ENCODE results near the gene TIMM10. TPM values are rescaled to one million over a fixed set of nuclear protein-coding genes. Genes with fewer than 3 reads are reported as not detected.

TIMM10 gene
- total and polyA plus RNA-seq, 8 donors = 21.7 to 41.0 (median 33.6) TPM

- Histone ChIP-seq H3K27me3 (no peaks in the 10 kb centered on the region), H3K36me3 (peaks cover 0 to 37% of the 10 kb centered on the region in 2 donors), H3K9me3 (no peaks in the 10 kb centered on the region), H3K4me3 (no peak overlapping the region), H3K27ac (no peak overlapping the region), H3K4me1 (peaks cover 0 to 5% of the 10 kb centered on the region in 2 donors)
- intact Hi-C loops (cut with DNase I) = no loop called here
- no peak for TF ChIP-seq CTCF (IDR thresholded peaks at IDR 0.05)
- no peak for DNase-seq
- ATAC-seq = no peak
Observed at GRCh38 chr11:57544566-57544965, 14.0 kb upstream of the TIMM10 start.

GRCh38 chr11:57543593-57543992 lies 13.0 kb upstream of the TIMM10 start:
- peak; percentile 13 for ATAC-seq
- H3K36me3 ChIP-seq = peaks cover 0 to 34% of the 10 kb centered on the region in 2 donors
- H3K4me3 ChIP-seq = no peak overlapping the region
- peaks cover 0 to 5% of the 10 kb centered on the region in 2 donors for H3K4me1 ChIP-seq
- intact Hi-C loops (cut with DNase I) = no loop called here
- DNase-seq = no peak
- H3K9me3 ChIP-seq = no peaks in the 10 kb centered on the region
- H3K27me3 ChIP-seq = no peaks in the 10 kb centered on the region
- TF ChIP-seq CTCF (IDR thresholded peaks at IDR 0.05) = no peak
- H3K27ac ChIP-seq = no peak overlapping the region

- H3K36me3 ChIP-seq = peaks cover 0 to 23% of the 10 kb centered on the region in 2 donors
- no peak overlapping the region for H3K4me3 ChIP-seq
- DNase-seq (no peak), ATAC-seq (no peak)
- H3K4me1 ChIP-seq = peaks cover 0 to 4% of the 10 kb centered on the region in 2 donors
- no peak overlapping the region for H3K27ac ChIP-seq
- H3K9me3 ChIP-seq = no peaks in the 10 kb centered on the region
- intact Hi-C loops (cut with DNase I) = no loop called here
- no peak for TF ChIP-seq CTCF (IDR thresholded peaks at IDR 0.05)
- no peaks in the 10 kb centered on the region for H3K27me3 ChIP-seq
Observed at GRCh38 chr11:57542582-57542981, 12.0 kb upstream of the TIMM10 start.

- ATAC-seq = no peak
- no peak for TF ChIP-seq CTCF (IDR thresholded peaks at IDR 0.05)
- DNase-seq = no peak
- peaks cover 0 to 9% of the 10 kb centered on the region in 2 donors for H3K36me3 ChIP-seq
- no peaks in the 10 kb centered on the region for H3K9me3 ChIP-seq
- H3K4me1 ChIP-seq = no peaks in the 10 kb centered on the region
- no peak overlapping the region for H3K4me3 ChIP-seq
- intact Hi-C loops (cut with DNase I) = no loop called here
- no peak overlapping the region for H3K27ac ChIP-seq
- H3K27me3 ChIP-seq = no peaks in the 10 kb centered on the region
Observed at GRCh38 chr11:57541169-57541568, 10.6 kb upstream of the TIMM10 start.

- intact Hi-C loops (cut with DNase I) = no loop called here
- TF ChIP-seq CTCF (IDR thresholded peaks at IDR 0.05) = no peak
- H3K27ac ChIP-seq = no peak overlapping the region
Observed at GRCh38 chr11:57539342-57539741, 8.8 kb upstream of the TIMM10 start.

More at GRCh38 chr11:57539342-57539741, 8.8 kb upstream of the TIMM10 start:
- peaks cover 0 to 6% of the 10 kb centered on the region in 2 donors for H3K36me3 ChIP-seq
- no peak for DNase-seq
- ATAC-seq = no peak
- no peaks in the 10 kb centered on the region for H3K9me3 ChIP-seq
- H3K27me3 ChIP-seq = no peaks in the 10 kb centered on the region
- no peaks in the 10 kb centered on the region for H3K4me1 ChIP-seq
- no peak overlapping the region for H3K4me3 ChIP-seq
